Adipocyte (in vitro differentiated cells): ENCODE data around the gene DNAJB1.
"Not testable (repeated sequence)": the region's sequence is repeated elsewhere in the genome, so short reads cannot be mapped to it uniquely, and the experiment has no call there.

Experiments used
- DNase-seq: peaks from one replicate; pipeline ENCODE4 v3.0.0-alpha.2; 2015; ENCODE audit warnings: low read depth
- H3K27me3 ChIP-seq: replicated peaks from 2 replicates; pipeline ENCODE4 v1.7.0; 2013; ENCODE audit warnings: mild to moderate bottlenecking, low read length, moderate library complexity; ENCODE audit not compliant: control insufficient read depth, insufficient read depth
- H3K36me3 ChIP-seq: 2 replicates; pipeline ENCODE4 v1.7.0; 2013; ENCODE audit warnings: low read length, mild to moderate bottlenecking, moderate library complexity; ENCODE audit not compliant: control insufficient read depth, insufficient read depth, severe bottlenecking
- H3K4me1 ChIP-seq: 2 replicates; pipeline ENCODE4 v1.7.0; 2013; ENCODE audit warnings: mild to moderate bottlenecking, low read length, moderate library complexity; ENCODE audit not compliant: control insufficient read depth, insufficient read depth
- H3K4me3 ChIP-seq: 2 replicates; pipeline ENCODE4 v1.7.0; 2013; ENCODE audit warnings: mild to moderate bottlenecking, low read length, moderate library complexity
- H3K9ac ChIP-seq: 2 replicates; pipeline ENCODE4 v1.7.0; 2013; ENCODE audit warnings: mild to moderate bottlenecking, low read length, moderate library complexity
- H3K9me3 ChIP-seq: 2 replicates; pipeline ENCODE4 v1.7.0; 2013; ENCODE audit warnings: mild to moderate bottlenecking, low read length, moderate library complexity; ENCODE audit not compliant: control insufficient read depth

Gene DNAJB1

GRCh38 chr19:14504575-14504974 is 13.6 kb downstream of the DNAJB1 start:
- H3K4me1 ChIP-seq, result peaks cover 20% of the 10 kb centered on the region
- DNase-seq, H3K27me3 ChIP-seq, H3K36me3 ChIP-seq, H3K4me3 ChIP-seq, H3K9me3 ChIP-seq, H3K9ac ChIP-seq: not testable (repeated sequence)

- Histone ChIP-seq H3K4me3 (no peak overlapping the region), H3K36me3 (no peaks in the 10 kb centered on the region), H3K4me1 (peaks cover 19% of the 10 kb centered on the region), H3K27me3 (no peaks in the 10 kb centered on the region), H3K9ac (no peak overlapping the region), H3K9me3 (no peaks in the 10 kb centered on the region)
- DNase-seq, result no peak
These were observed 14.9 kb downstream of the DNAJB1 start for GRCh38 chr19:14503285-14503684.

GRCh38 chr19:14502334-14503092 is 15.7 kb downstream of the DNAJB1 start:
- Histone ChIP-seq H3K9me3 (no peaks in the 10 kb centered on the region), H3K4me1 (peaks cover 20% of the 10 kb centered on the region), H3K36me3 (no peaks in the 10 kb centered on the region), H3K9ac (no peak overlapping the region), H3K27me3 (no peaks in the 10 kb centered on the region), H3K4me3 (no peak overlapping the region)
- DNase-seq, result peak; percentile 69

DNA sequence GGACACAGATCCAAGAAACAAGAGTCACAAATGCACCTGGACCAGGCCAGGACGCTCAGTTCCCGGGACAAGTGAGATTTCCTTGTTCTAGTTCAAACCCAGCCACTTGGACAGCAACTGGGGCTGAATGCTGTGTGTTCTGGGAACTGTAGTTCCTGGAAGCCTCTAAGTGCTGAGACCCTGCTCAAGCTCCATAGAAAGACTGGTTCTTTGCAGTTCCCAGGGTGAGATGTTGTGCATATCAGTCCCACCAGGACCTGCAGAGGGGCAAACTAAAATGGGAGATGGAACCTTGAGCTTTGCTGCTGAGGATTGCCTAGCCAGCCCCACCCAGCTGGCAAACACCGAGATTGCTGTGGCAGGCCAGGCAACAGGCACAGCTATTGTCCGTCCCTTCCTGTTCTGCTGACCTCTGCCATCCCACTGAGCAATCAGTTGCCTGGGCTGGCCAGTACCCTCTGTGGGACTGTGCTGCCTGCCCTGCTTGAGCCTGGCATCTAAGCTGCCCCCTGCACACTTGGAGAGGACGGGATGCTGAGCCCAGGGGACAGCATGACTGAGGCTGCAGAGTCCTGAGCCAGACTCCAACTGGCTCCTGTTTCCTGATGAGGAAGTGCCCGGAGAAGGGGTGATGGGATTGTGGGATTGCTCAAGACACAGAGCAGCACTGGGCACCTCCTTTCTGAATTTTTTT is 20.8 kb downstream of the DNAJB1 start:
- H3K4me1 ChIP-seq, result peaks cover 30% of the 10 kb centered on the region
- no peak for DNase-seq
- peak overlapping the region; percentile 31 for H3K9ac ChIP-seq
- H3K36me3 ChIP-seq, result peaks cover 5% of the 10 kb centered on the region
- no peaks in the 10 kb centered on the region for H3K27me3 ChIP-seq
- no peaks in the 10 kb centered on the region for H3K9me3 ChIP-seq
- peak overlapping the region; percentile 36 for H3K4me3 ChIP-seq

- Histone ChIP-seq H3K36me3 (peaks cover 5% of the 10 kb centered on the region), H3K9ac (peak overlapping the region; percentile 31), H3K27me3 (no peaks in the 10 kb centered on the region), H3K9me3 (no peaks in the 10 kb centered on the region), H3K4me1 (peaks cover 26% of the 10 kb centered on the region), H3K4me3 (peak overlapping the region; percentile 71)
- no peak for DNase-seq
These were observed 21.4 kb downstream of the DNAJB1 start for GRCh38 chr19:14496834-14497227.

- Histone ChIP-seq H3K27me3 (no peaks in the 10 kb centered on the region), H3K36me3 (peaks cover 7% of the 10 kb centered on the region), H3K4me1 (peaks cover 26% of the 10 kb centered on the region), H3K4me3 (peak within 1 kb of the TSS; percentile 91), H3K9ac (peak within 1 kb of the TSS; percentile 88), H3K9me3 (no peaks in the 10 kb centered on the region)
- DNase-seq, result peak; percentile 99
These were observed 22.0 kb downstream of the DNAJB1 start, which contains the start of gene GIPC1 for GRCh38 chr19:14496029-14496833. Gene GIPC1 (minus strand): TSS chr19:14496127. CDS start chr19:14482976, 13,151 bp downstream.

- Histone ChIP-seq H3K9me3 (no peaks in the 10 kb centered on the region), H3K36me3 (peaks cover 10% of the 10 kb centered on the region), H3K4me3 (peak overlapping the region; percentile 91), H3K4me1 (peaks cover 26% of the 10 kb centered on the region), H3K27me3 (no peaks in the 10 kb centered on the region), H3K9ac (peak overlapping the region; percentile 88)
- DNase-seq, result no peak
These were observed 22.5 kb downstream of the DNAJB1 start for GRCh38 chr19:14495672-14496028.

- no peaks in the 10 kb centered on the region for H3K27me3 ChIP-seq
- H3K4me3 ChIP-seq, result peak overlapping the region; percentile 91
- H3K9ac ChIP-seq, result peak overlapping the region; percentile 88
- no peaks in the 10 kb centered on the region for H3K9me3 ChIP-seq
- H3K36me3 ChIP-seq, result peaks cover 13% of the 10 kb centered on the region
- no peak for DNase-seq
- H3K4me1 ChIP-seq, result peaks cover 26% of the 10 kb centered on the region
These were observed 23.1 kb downstream of the DNAJB1 start for GRCh38 chr19:14494910-14495671.

- no peaks in the 10 kb centered on the region for H3K27me3 ChIP-seq
- peaks cover 26% of the 10 kb centered on the region for H3K4me1 ChIP-seq
- H3K36me3 ChIP-seq, result peaks cover 20% of the 10 kb centered on the region
- no peaks in the 10 kb centered on the region for H3K9me3 ChIP-seq
- DNase-seq, result no peak
- H3K4me3 ChIP-seq, result peak overlapping the region; percentile 91
- peak overlapping the region; percentile 88 for H3K9ac ChIP-seq
These were observed 23.8 kb downstream of the DNAJB1 start for GRCh38 chr19:14494411-14494810.

- no peaks in the 10 kb centered on the region for H3K9me3 ChIP-seq
- no peak for DNase-seq
- no peak overlapping the region for H3K4me3 ChIP-seq
- no peaks in the 10 kb centered on the region for H3K27me3 ChIP-seq
- no peak overlapping the region for H3K9ac ChIP-seq
- H3K36me3 ChIP-seq, result peaks cover 35% of the 10 kb centered on the region
- peaks cover 23% of the 10 kb centered on the region for H3K4me1 ChIP-seq
These were observed 25.4 kb downstream of the DNAJB1 start for GRCh38 chr19:14492756-14493337.
